DOHH2 (cell line): ENCODE measurements around the gene C15orf62.
A peak's percentile ranks its signal among the peaks of the same experiment; 100 is the strongest.

Source experiments
- H3F3A ChIP-seq: fragments of 200-600 bp; sonication (generic), shearing (Covaris generic); 2 replicates; pipeline ENCODE4 v1.6.0; 2016; ENCODE audit warnings: antibody characterized with exemption, mild to moderate bottlenecking; ENCODE audit not compliant: control insufficient read depth, insufficient read depth
- H3K27ac ChIP-seq: fragments of 200-600 bp; sonication (generic); 2 replicates; pipeline ENCODE4 v1.5.1; 2014; ENCODE audit warnings: low read depth, mild to moderate bottlenecking, low read length, moderate library complexity
- H3K27me3 ChIP-seq: fragments of 200-600 bp; sonication (generic); 2 replicates; pipeline ENCODE4 v1.6.1; 2014; ENCODE audit warnings: mild to moderate bottlenecking, low read length, mixed read lengths; ENCODE audit not compliant: control insufficient read depth
- H3K36me3 ChIP-seq: fragments of 200-600 bp; sonication (generic); 2 replicates; pipeline ENCODE4 v1.6.1; 2014; ENCODE audit warnings: mild to moderate bottlenecking, low read length, moderate library complexity, mixed read lengths; ENCODE audit not compliant: control insufficient read depth
- H3K4me1 ChIP-seq: fragments of 200-600 bp; sonication (generic); 2 replicates; pipeline ENCODE4 v1.6.1; 2014; ENCODE audit warnings: mild to moderate bottlenecking, low read length, mixed read lengths; ENCODE audit not compliant: control insufficient read depth
- H3K4me2 ChIP-seq: fragments of 200-600 bp; sonication (generic); 2 replicates; pipeline ENCODE4 v1.6.0; 2014; ENCODE audit warnings: mild to moderate bottlenecking, low read length, moderate library complexity
- H3K4me3 ChIP-seq: fragments of 200-600 bp; sonication (generic); 2 replicates; pipeline ENCODE4 v1.5.1; 2014; ENCODE audit warnings: mild to moderate bottlenecking, low read length, mixed read lengths
- H3K79me2 ChIP-seq: fragments of 200-600 bp; sonication (generic); 2 replicates; pipeline ENCODE4 v1.6.1; 2014; ENCODE audit warnings: mild to moderate bottlenecking, low read length, mixed read lengths; ENCODE audit not compliant: control insufficient read depth
- H3K9me2 ChIP-seq: fragments of 200-600 bp; sonication (generic); replicated peaks from 2 replicates; pipeline ENCODE4 v1.6.1; 2014; ENCODE audit warnings: mild to moderate bottlenecking, low read length, mixed read lengths; ENCODE audit not compliant: control insufficient read depth
- H3K9me3 ChIP-seq: fragments of 200-600 bp; sonication (generic); 2 replicates; pipeline ENCODE4 v1.6.1; 2014; ENCODE audit warnings: antibody characterized with exemption, low read length, mixed read lengths; ENCODE audit not compliant: control insufficient read depth, insufficient read depth
- H4K20me1 ChIP-seq: fragments of 200-600 bp; sonication (generic); 2 replicates; pipeline ENCODE4 v1.6.0; 2014; ENCODE audit warnings: low read depth, mild to moderate bottlenecking, antibody characterized with exemption, low read length, moderate library complexity; ENCODE audit not compliant: control insufficient read depth, insufficient read depth
- CTCF ChIP-seq: fragments of 200-600 bp; sonication (generic); IDR thresholded peaks from one replicate; pipeline ENCODE4 v1.5.1; 2014; ENCODE audit warnings: antibody characterized with exemption, mild to moderate bottlenecking, low read depth, low read length; ENCODE audit not compliant: poor library complexity, severe bottlenecking
- EZH2phosphoT487 ChIP-seq: fragments of 200-600 bp; sonication (generic); IDR thresholded peaks from 2 replicates; pipeline ENCODE4 v1.6.1; 2017; ENCODE audit warnings: borderline replicate concordance, mild to moderate bottlenecking, antibody characterized with exemption, low read length, moderate library complexity, mixed read lengths

The C15orf62 gene

GRCh38 chr15:40803688-40804087 is 33.9 kb downstream of the C15orf62 start:
- Histone ChIP-seq H3K4me1 (peaks cover 20% of the 10 kb centered on the region), H3K9me3 (no peaks in the 10 kb centered on the region), H3K79me2 (peaks cover 39% of the 10 kb centered on the region), H3K27me3 (no peaks in the 10 kb centered on the region), H3F3A (no peaks in the 10 kb centered on the region), H3K9me2 (no peaks in the 10 kb centered on the region), H3K27ac (no peak overlapping the region), H3K4me2 (no peak overlapping the region), H4K20me1 (no peaks in the 10 kb centered on the region), H3K4me3 (no peak overlapping the region), H3K36me3 (peaks cover 3% of the 10 kb centered on the region)
- no peak for TF ChIP-seq EZH2phosphoT487
- TF ChIP-seq CTCF = no peak

- peaks cover 23% of the 10 kb centered on the region for H3K4me1 ChIP-seq
- no peaks in the 10 kb centered on the region for H3K9me3 ChIP-seq
- peaks cover 38% of the 10 kb centered on the region for H3K79me2 ChIP-seq
- H4K20me1 ChIP-seq = no peaks in the 10 kb centered on the region
- no peaks in the 10 kb centered on the region for H3K27me3 ChIP-seq
- H3K36me3 ChIP-seq = peaks cover 12% of the 10 kb centered on the region
- H3K4me3 ChIP-seq = peak overlapping the region; percentile 92
- H3K27ac ChIP-seq = peak overlapping the region; percentile 83
- no peaks in the 10 kb centered on the region for H3K9me2 ChIP-seq
- TF ChIP-seq CTCF (no peak), EZH2phosphoT487 (no peak)
- H3K4me2 ChIP-seq = peak overlapping the region; percentile 97
- H3F3A ChIP-seq = no peaks in the 10 kb centered on the region
Measured at GRCh38 chr15:40806672-40807027, 36.9 kb downstream of the C15orf62 start.

GRCh38 chr15:40807028-40807887 is 37.5 kb downstream of the C15orf62 start, which contains the start of the genes DNAJC17 and ZFYVE19:
DNAJC17 (minus strand) TSS chr15:40807473; CDS start chr15:40807446, 27 bp downstream.
ZFYVE19 (plus strand) TSS chr15:40807089; CDS start chr15:40807590, 501 bp downstream.
- H3F3A ChIP-seq = no peaks in the 10 kb centered on the region
- peaks cover 38% of the 10 kb centered on the region for H3K79me2 ChIP-seq
- H3K27ac ChIP-seq = peak within 1 kb of the TSS; percentile 83
- H3K27me3 ChIP-seq = no peaks in the 10 kb centered on the region
- TF ChIP-seq CTCF = peak; percentile 19
- no peak for TF ChIP-seq EZH2phosphoT487
- no peaks in the 10 kb centered on the region for H4K20me1 ChIP-seq
- H3K36me3 ChIP-seq = peaks cover 15% of the 10 kb centered on the region
- H3K4me1 ChIP-seq = peaks cover 23% of the 10 kb centered on the region
- peak within 1 kb of the TSS; percentile 97 for H3K4me2 ChIP-seq
- no peaks in the 10 kb centered on the region for H3K9me2 ChIP-seq
- peak within 1 kb of the TSS; percentile 92 for H3K4me3 ChIP-seq
- H3K9me3 ChIP-seq = no peaks in the 10 kb centered on the region
